Coronary artery (tissue), 2 donors: ENCODE measurements around the gene GBA3.

Experiments used
- DNase-seq: peaks from one replicate; pipeline ENCODE4 v3.0.0-alpha.2; 2017; ENCODE audit warnings: low spot score
- H3K27ac ChIP-seq, 2 donors: fragments of 200-600 bp; sonication (generic); one replicate each; pipeline ENCODE4 v1.5.1; 2016 to 2019
- H3K4me3 ChIP-seq: fragments of 200-600 bp; sonication (generic); 2 replicates; pipeline ENCODE4 v1.5.1; 2016; ENCODE audit warnings: mild to moderate bottlenecking, moderate library complexity
- CTCF ChIP-seq: fragments of 200-600 bp; sonication (generic); IDR thresholded peaks from one replicate; pipeline ENCODE4 v1.5.1; 2019; ENCODE audit warnings: antibody characterized with exemption

GBA3 gene

DNA sequence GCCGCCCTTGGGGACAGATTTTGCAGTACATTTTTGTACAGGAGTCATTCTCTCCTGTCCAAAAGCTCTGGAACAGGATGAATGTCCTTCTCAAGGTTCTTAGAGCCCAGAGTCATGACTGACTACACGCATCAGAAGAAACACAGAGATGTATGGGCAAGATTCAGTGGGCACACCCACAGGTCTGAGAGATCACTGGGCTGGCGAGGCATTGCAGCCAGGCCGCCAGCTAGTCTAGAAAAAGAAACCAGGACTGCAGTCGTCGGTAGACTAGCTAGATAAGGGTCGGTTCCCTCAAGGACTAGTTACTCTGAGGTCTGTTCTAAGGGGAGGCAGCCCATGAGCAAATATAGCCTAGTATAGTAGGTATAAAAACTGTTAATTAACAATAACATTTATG is 19.8 kb downstream of the GBA3 start:
- no peak overlapping the region for H3K27ac ChIP-seq
- no peak overlapping the region for H3K4me3 ChIP-seq
- TF ChIP-seq CTCF = no peak
- no peak for DNase-seq

DNA sequence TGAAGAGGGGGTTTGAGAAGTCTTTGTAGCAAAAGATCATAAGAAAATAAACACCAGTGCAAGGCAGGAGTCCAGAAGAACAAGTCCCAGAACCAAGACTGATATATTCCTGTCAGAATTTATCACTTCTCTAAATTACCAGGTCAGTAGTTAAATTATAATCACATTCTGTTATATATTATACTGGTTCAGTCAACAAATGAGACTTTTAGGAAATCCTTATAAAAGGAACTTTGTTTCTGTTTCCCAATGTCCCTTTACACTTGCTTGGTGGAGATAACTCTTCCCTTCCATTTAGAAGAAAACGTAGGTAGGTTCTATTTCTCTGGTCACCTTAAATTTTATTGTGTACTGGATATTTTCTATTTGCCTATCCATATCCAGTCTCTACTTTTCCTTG is 21.1 kb downstream of the GBA3 start:
- Histone ChIP-seq H3K4me3 (no peak overlapping the region), H3K27ac (no peak overlapping the region)
- TF ChIP-seq CTCF = no peak
- no peak for DNase-seq

- DNase-seq = no peak
- H3K4me3 ChIP-seq = no peak overlapping the region
- H3K27ac ChIP-seq = no peak overlapping the region
- TF ChIP-seq CTCF = no peak
Observed at GRCh38 chr4:22719218-22719617, 26.5 kb downstream of the GBA3 start.

DNA sequence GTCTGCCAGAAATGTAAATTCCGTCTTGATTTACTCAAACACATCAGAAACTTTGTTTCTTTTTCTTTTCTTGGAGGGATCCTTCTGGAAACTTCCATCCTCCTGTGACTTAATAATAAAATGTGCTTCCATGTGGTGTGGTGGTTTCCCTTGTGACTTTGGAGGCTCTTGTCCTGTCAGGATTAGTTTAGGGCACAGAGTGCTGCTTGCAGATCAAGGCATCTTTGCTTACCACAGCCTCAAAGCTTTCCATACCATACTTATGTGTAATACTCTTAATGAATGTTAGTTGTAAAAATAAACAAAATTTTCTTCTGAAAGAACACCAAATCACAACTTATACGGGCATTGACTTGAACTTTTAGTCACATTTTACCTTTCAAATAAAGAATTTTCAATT is 27.4 kb downstream of the GBA3 start:
- TF ChIP-seq CTCF = no peak
- H3K27ac ChIP-seq = no peak overlapping the region
- no peak for DNase-seq

DNA sequence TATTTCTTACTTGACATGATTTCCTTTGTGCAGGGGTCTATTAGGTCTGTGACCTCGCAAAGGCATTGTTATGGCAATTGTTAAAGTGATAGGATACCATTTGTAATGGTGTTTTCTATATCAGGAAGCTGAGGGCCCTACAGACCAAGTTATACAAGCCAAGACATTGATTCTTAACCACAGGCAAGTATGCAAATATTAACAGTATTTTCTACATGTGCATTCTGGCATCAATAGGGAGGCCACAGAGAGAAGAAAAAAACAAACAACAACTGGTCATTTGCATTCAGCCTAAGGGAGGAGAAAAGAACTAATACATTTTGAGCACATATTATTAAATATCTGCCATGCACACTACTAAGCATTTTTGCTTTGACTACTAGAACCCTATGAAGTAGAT is 28.5 kb downstream of the GBA3 start:
- Histone ChIP-seq H3K27ac (no peak overlapping the region), H3K4me3 (no peak overlapping the region)
- TF ChIP-seq CTCF = no peak
- DNase-seq = no peak

More for the DNA sequence above, 27.4 kb downstream of the GBA3 start:
- no peak overlapping the region for H3K4me3 ChIP-seq

DNA sequence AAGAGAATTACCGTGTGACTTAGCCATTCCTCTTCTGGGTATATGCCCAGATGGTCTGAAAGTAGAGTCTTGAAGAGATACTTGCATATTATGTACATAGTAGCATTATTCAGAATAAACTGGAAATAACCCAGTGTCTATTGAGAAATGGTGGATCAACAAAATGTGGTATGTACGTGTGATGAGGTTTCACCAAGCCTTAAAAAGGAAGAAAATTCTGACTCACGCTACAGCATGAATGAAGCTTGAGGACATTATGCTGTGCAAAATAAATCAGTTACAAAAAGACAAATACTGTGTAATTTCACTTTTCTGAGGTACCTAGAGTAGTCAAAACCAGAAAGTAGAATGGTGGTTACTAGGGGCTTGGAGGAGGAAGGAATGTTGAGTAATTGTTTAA is 37.3 kb downstream of the GBA3 start:
- no peak for TF ChIP-seq CTCF
- Histone ChIP-seq H3K27ac (no peak overlapping the region), H3K4me3 (no peak overlapping the region)
- no peak for DNase-seq

DNA sequence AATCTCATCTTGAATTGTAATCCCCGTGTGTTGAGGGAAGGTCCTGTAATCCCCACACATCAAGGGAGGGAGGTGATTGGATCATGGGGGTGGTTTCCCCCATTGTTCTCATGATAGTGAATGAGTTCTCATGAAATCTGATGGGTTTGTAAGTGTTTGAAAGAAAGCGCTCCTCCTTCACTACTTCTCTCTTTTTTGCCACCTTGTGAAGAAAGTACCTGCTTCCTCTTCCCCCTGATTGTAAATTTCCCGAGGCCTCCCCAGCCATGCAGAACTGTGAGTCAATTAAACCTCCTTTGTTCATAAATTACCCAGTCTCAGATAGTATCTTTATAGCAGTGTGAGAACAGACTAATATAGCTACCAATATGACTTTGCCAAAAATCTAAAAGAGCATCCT is 41.1 kb downstream of the GBA3 start:
- no peak for TF ChIP-seq CTCF
- Histone ChIP-seq H3K4me3 (no peak overlapping the region), H3K27ac (no peak overlapping the region)
- DNase-seq = no peak
